ENCODE results near the gene SAMD4B.

The SAMD4B gene

DNA sequence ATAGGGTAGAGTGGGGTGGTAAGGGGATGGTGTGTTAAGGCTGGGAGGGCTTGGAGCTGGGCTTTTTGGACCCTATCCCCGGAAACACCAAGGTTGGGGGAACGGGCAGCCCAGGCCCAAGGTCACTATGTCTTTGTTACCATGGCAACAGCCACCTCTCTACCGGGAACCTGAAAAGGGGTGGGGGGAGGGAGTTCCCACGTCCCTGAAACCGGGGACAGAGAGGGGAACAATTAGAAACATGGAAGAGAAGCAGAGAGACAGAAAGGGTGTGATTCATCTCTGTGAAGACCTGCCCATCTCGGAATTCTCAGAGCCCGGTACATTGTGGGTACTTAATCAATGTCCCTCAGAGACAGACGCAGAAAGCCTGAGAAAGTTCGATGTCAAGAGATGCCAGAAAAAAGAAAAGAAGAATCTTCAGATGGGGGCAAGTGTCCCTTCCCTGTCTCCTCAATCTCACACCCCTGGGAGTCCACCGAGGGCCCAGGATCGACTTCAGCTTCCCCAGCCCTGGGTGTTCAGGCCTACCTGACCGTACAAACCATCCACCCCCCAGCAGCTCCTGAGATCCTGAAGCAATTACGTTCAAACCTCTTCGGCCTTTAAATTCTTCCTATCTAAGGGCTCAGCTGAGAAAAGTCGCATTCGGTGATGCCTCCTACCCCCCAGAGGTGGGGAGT is 14.7 kb upstream of the SAMD4B start:
- no peak for TF ChIP-seq REST (IDR thresholded peaks at IDR 0.05; ENCODE audit: insufficient replicate concordance, low read depth)
- TF ChIP-seq SPI1 (IDR thresholded peaks at IDR 0.05; ENCODE audit: borderline replicate concordance, low read depth) = no peak
- Histone ChIP-seq H3K4me3 (replicated peaks; ENCODE audit: insufficient read depth, low read length) (no peak overlapping the region), H3K27me3 (ENCODE audit: insufficient read depth, poor library complexity, severe bottlenecking) (no peaks in the 10 kb centered on the region)

DNA sequence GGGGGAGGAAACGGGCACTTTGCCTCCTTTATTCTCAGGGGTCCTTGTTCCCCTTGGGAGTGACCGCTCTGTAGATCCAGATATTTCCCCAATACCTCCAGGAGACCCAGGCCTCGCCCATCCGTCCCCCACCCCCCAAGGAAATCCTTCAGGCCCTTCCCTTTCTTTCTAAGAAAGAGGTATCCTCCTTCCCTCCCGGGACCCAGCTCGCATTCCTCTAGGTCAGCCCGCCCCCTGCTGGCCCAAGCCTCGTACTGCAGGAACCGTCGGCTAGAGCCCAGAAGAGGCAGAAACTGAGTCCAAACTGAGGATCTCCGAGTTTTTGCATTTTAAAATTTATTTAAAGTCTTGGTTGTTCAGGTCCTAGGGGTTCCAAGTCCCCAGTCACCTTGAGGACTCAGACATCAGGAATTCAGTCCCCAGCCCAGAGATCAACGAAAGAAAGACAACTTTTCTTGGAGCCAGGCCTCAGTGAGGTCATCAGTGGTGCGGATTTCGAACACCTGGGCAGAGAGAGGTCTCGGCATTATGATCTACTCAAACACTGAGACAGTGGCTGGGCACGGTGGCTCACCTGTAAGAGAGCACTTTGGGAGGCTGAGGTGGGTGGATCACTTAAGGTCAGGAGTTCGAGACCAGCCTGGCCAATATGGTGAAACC is 14.0 kb upstream of the SAMD4B start:
- Histone ChIP-seq H3K27me3 (ENCODE audit: insufficient read depth, poor library complexity, severe bottlenecking) (no peaks in the 10 kb centered on the region), H3K4me3 (replicated peaks; ENCODE audit: insufficient read depth, low read length) (no peak overlapping the region), H3K27ac (replicated peaks) (no peak overlapping the region)
- TF ChIP-seq POLR2AphosphoS5 (IDR thresholded peaks at IDR 0.05; ENCODE audit: low read depth) (no peak), REST (IDR thresholded peaks at IDR 0.05; ENCODE audit: insufficient replicate concordance, low read depth) (no peak), CTCF (IDR thresholded peaks at IDR 0.05; ENCODE audit: insufficient read depth, low read length) (peak; percentile 66)
- peak; percentile 39 to 73 for DNase-seq (ENCODE audit: low read depth in 1 of 2, low spot score in 1 of 2)

More for the DNA sequence above, 14.7 kb upstream of the SAMD4B start:
- no peak overlapping the region for H3K27ac ChIP-seq (replicated peaks)
- DNase-seq (ENCODE audit: low read depth in 1 of 2, low spot score in 1 of 2) = no peak

- H3K27ac ChIP-seq (replicated peaks) = no peak overlapping the region
- TF ChIP-seq REST (IDR thresholded peaks at IDR 0.05; ENCODE audit: insufficient replicate concordance, low read depth) = no peak
- no peak for TF ChIP-seq POLR2AphosphoS5 (IDR thresholded peaks at IDR 0.05; ENCODE audit: low read depth)
- TF ChIP-seq SPI1 (IDR thresholded peaks at IDR 0.05; ENCODE audit: borderline replicate concordance, low read depth) = no peak
- no peak for TF ChIP-seq CTCF (IDR thresholded peaks at IDR 0.05; ENCODE audit: insufficient read depth, low read length)
- TF ChIP-seq GABPA (IDR thresholded peaks at IDR 0.05; ENCODE audit: low read depth) = no peak
- DNase-seq (ENCODE audit: low read depth in 1 of 2, low spot score in 1 of 2) = no peak
- H3K27me3 ChIP-seq (ENCODE audit: insufficient read depth, poor library complexity, severe bottlenecking) = no peaks in the 10 kb centered on the region
- H3K4me3 ChIP-seq (replicated peaks; ENCODE audit: insufficient read depth, low read length) = no peak overlapping the region
Measured at GRCh38 chr19:39329948-39330347, 12.3 kb upstream of the SAMD4B start.

Measured in HL-60 (cell line).